GM15510 (cell line): ENCODE measurements around the gene RP9.

Experiments
- POLR2A ChIP-seq: IDR thresholded peaks from 3 replicates; pipeline ENCODE4 v1.6.1; 2011; ENCODE audit warnings: borderline replicate concordance; ENCODE audit not compliant: insufficient read length; ENCODE audit errors: extremely low read depth

The RP9 gene

GRCh38 chr7:33109005-33109757, at the start of gene RP9:
Gene RP9 (minus strand): TSS chr7:33109404. CDS start chr7:33109372, 32 bp downstream.
- peak; percentile 70 for TF ChIP-seq POLR2A

DNA sequence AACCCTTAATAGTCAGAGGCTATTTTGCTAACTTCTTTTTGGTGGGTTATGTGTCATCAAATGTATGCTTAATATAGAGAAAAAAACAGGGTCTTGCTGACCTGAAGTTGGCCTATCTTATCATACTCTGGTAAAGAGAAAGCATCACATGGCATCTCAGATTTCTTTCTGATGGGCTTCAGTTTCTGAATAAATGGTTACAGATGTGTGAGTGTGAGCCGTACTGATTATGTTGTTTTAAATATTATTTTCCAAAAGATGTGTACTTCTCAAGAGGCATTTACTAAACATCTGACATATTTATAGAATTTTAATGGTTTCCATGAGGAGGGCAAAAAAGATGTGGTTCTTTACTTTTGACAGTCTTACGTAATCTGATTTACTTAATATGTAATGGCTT, 48.6 kb upstream of the RP9 start:
- no peak for TF ChIP-seq POLR2A

DNA sequence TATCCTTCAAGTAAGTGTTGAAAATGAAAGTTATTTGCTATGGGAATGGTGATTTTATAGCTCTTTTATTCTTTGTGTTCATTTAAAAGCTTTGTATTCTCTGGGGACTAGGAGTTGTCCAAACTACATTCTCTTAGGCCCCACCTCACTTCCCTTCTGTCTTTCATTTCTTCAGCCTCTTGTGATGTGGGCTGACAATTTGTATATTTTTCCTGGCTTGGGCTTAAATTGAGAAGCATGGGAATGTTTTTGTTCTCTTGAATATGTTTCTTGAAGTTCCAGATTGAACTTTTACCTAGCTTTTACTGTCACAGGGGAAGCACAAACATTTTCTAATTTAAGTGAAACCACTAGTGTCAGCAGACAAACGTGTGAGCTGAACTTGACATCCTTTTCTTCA, 48.1 kb upstream of the RP9 start:
- no peak for TF ChIP-seq POLR2A

DNA sequence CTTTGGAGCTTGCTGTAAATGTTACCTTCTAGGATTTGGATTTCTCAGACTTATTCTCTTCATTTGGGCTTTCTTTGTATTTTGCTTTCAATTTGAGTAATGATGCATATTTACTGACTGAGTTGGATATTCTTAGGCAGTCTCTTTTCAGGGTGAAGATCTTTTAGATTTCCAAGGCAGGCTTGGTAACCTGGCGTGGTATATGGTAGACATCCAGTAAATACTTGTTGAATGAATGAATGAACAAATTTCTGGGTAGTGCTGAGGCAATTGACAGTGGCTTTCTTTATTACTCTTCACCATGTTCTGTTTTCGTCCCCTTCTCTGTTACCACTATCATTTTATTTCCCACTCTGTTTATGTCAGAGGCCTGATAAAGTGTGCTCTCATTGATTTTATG, 47.2 kb upstream of the RP9 start:
- no peak for TF ChIP-seq POLR2A

GRCh38 chr7:33155811-33156210, 46.6 kb upstream of the RP9 start:
- TF ChIP-seq POLR2A = no peak

DNA sequence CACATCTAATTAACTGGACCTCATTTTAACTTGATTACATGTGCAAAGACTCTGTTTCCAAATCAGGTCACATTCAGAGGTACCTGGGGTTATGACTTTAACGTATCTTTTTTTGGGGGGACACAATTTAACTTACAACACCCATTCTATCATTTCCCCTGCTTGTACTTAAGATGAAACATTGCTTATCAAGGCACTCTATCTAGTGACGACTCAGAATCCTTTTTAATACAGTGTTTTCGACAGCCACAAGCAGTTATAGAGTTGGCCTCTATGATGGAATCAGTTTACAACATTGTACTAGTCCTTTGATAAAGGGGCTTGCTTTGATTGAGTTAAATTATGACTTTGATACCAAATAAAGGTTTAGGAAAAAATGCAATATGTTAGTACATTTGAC, 42.9 kb upstream of the RP9 start:
- TF ChIP-seq POLR2A = no peak

DNA sequence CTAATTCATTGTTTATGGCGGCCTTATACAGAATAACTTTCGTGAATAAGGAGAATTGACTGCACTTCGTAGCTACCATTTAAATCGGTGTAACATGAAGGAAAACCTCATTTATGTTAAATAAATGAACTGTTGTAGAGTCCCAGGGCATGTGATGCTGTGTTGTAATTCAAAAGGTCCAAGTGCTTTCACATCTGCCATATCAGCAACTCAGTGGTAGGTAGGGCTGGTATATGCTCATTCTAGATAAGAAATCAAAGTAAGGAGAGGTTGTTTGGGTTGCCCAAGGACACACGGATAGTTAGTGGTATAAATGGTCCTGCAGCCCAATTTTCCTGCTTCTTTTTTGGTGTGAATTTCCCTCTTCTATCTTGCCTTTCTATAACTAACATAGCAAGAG, 36.0 kb upstream of the RP9 start:
- no peak for TF ChIP-seq POLR2A

GRCh38 chr7:33143996-33144718, 35.0 kb upstream of the RP9 start:
- no peak for TF ChIP-seq POLR2A

DNA sequence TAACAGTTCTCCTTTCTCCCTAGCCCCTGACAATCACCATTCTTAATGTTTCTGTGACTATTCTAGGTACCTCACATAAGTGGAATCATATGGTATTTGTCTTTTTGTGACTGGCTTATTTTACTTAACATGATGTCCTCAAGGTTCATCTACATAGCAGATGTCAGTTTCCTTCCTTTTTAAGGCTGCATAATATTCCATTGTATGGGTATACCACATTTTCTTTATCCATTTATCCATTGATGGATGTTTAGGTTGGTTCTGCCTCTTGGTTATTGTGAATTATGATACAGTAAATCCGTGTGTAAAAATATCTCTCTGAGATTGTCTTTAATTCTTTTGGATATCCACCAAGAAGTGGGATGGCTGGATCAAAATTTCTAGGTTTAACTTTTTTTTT, 33.4 kb upstream of the RP9 start:
- TF ChIP-seq POLR2A = no peak

GRCh38 chr7:33137103-33137502, 27.9 kb upstream of the RP9 start:
- no peak for TF ChIP-seq POLR2A

DNA sequence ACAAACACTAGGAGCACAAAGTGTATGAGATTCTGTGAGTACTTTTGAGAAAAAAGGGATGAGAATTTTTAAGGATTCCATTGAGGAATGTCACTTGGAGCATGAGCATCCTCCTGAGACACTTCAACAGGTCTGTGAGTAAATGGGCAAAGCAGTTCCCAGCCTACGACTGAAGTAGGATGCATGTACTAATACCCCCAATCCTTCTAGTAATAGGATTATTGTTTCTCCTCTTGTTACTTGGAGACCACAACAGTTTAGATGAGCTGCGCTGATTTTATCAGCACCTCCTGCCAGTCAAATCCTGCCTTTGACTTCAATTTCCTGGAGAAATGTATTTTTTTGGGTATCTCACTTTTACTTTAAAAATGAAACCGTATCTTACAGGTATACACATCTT, 21.0 kb upstream of the RP9 start:
- no peak for TF ChIP-seq POLR2A

- no peak for TF ChIP-seq POLR2A
Observed at GRCh38 chr7:33129806-33130153, 20.6 kb upstream of the RP9 start.

DNA sequence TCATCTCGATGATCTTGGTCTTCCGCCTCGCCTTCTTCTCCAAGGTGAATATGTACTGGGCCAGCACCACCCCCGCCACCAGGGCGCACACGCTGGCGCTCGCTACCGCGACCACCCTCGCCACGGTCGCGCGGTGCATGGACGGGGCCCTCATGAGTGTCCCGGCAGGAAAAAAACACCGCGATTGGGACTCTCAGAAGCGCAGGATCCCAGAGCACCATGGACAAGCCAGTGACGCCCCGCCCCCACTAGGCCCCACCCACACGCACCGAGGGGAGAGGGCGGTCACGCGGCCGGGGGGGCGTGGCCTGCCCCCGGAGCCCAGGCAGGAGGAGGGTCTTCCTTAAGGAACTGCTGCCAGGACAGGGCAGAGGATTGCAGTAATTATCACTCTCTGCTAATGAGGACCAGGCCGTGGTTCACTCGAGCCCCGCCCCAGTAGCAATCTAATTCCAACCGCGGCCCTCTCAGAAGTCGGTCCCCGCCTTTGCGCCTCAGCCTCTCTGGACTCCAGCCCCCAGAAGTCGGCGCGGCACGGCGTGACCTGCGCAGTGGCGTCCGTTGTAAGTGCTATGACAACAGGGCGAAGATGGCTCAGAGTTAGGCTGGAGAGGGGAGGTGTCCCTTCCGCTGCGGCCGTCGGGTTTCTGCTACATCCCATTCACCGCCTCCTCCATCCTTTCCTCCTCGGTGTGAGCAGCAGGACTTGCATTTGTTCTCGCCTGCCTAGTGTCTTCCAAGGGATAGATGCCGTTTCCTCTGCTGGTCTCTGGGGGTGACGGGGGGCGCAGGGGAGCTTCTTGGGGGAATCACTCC, 20.0 kb upstream of the RP9 start, which contains the start of gene BBS9:
Gene BBS9, plus strand, starts transcription at position 575 of the 816 bp plus-strand sequence. CDS start 16,689 bp downstream, outside the sequence.
- peak; percentile 55 for TF ChIP-seq POLR2A

DNA sequence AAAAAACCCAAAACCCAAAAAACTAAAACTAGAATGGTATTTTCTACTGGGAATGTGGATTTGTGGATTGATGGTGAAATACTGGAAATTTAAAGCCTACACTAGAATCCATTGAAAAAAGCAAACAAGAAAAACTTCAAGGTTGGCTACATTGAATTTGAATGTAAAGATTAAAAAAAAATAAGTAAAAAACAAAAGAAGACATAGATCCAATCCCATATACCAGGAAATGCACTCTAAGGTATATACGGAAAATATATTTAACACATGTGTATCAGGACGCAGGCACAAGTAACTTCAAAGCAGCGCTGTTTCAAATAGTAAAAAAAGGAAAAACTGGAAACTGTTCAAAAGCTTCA, 19.4 kb upstream of the RP9 start:
- TF ChIP-seq POLR2A = no peak

DNA sequence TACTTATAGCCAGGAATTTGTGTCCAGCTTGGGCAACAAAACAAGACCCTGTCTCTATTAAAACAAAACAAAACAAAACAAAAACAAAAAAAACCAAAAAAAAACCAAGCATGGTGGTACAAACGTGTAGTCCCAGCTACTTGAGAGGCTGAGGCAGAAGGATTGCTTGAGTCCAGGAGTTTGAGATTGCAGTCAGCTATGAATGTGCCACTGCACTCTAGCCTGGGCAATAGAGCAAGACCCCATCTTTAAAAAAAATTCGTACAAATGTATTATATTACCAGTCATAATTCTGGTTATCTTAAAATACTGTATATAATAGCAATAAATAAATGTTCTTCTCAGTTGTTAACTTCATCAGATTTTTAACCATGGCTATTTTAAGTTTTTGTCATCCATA, 17.9 kb upstream of the RP9 start:
- no peak for TF ChIP-seq POLR2A

GRCh38 chr7:33118383-33118782, 9.2 kb upstream of the RP9 start:
- TF ChIP-seq POLR2A = no peak

- no peak for TF ChIP-seq POLR2A
Observed at GRCh38 chr7:33114976-33115375, 5.8 kb upstream of the RP9 start.

GRCh38 chr7:33111614-33112013, 2.4 kb upstream of the RP9 start:
- TF ChIP-seq POLR2A = no peak
